IMR-90 (cell line): ENCODE data around the gene ZNF276. TPM values are rescaled to one million over a fixed set of nuclear protein-coding genes. Genes with fewer than 3 reads are reported as not detected.

Experiments
- ATAC-seq: fragments of 200-7000 bp; cut with Tn5 transposase; 2 replicates; pipeline ENCODE4 v1.9.1; 2020; ENCODE audit warnings: low read depth, mild to moderate bottlenecking, moderate library complexity
- BruUV-seq: library from RNA; stranded (reverse); fragments of 400-500 nt; replicated peaks from 2 replicates; lab custom pipeline; 2021; lab: Mats Ljungman, UMichigan
- CTCF ChIA-PET: fragments of 300-600 bp; formaldehyde crosslinking; extraction: SDS; loops from one replicate; lab custom pipeline; 2021; ENCODE audit warnings: antibody characterized with exemption; lab: Yijun Ruan, JAX
- POLR2A ChIA-PET: fragments of 300-600 bp; sonication (Branson Sonifier 250); formaldehyde crosslinking; loops from one replicate; lab custom pipeline; 2022; ENCODE audit warnings: antibody characterized with exemption; ENCODE audit not compliant: unreplicated experiment; lab: Charles Lee
- DNase-seq: peaks from one replicate; pipeline ENCODE4 v3.0.0; 2013
- H2AFZ ChIP-seq: replicated peaks from 2 replicates; pipeline ENCODE3; 2013; ENCODE audit warnings: low read length, mild to moderate bottlenecking; ENCODE audit not compliant: poor library complexity
- H2AK5ac ChIP-seq: 2 replicates; pipeline ENCODE4 v1.6.1; 2013; ENCODE audit warnings: low read depth, low read length, inconsistent platforms
- H2AK9ac ChIP-seq: replicated peaks from 2 replicates; pipeline ENCODE3; 2013; ENCODE audit warnings: mild to moderate bottlenecking, low read depth, low read length, moderate library complexity; ENCODE audit not compliant: poor library complexity
- H2BK120ac ChIP-seq: 2 replicates; pipeline ENCODE4 v1.6.1; 2013; ENCODE audit warnings: low read depth, low read length, inconsistent platforms
- H2BK15ac ChIP-seq: 3 replicates; pipeline ENCODE4 v1.6.1; 2013; ENCODE audit warnings: low read depth, low read length, inconsistent platforms
- H2BK20ac ChIP-seq: 2 replicates; pipeline ENCODE4 v1.6.1; 2013; ENCODE audit warnings: low read depth, mild to moderate bottlenecking, inconsistent platforms, low read length, moderate library complexity
- H2BK5ac ChIP-seq: 2 replicates; pipeline ENCODE4 v1.6.1; 2013; ENCODE audit warnings: mild to moderate bottlenecking, low read depth, low read length, inconsistent platforms; ENCODE audit not compliant: poor library complexity, severe bottlenecking
- H3K14ac ChIP-seq: replicated peaks from 2 replicates; pipeline ENCODE4 v1.6.1; 2013; ENCODE audit warnings: low read depth, low read length, inconsistent platforms
- H3K18ac ChIP-seq: 2 replicates; pipeline ENCODE4 v1.6.1; 2013; ENCODE audit warnings: low read depth, low read length, control low read depth
- H3K23ac ChIP-seq: 2 replicates; pipeline ENCODE4 v1.6.1; 2013; ENCODE audit warnings: low read depth, low read length, inconsistent platforms
- H3K27ac ChIP-seq: 2 replicates; pipeline ENCODE4 v1.5.1; 2013; ENCODE audit warnings: mild to moderate bottlenecking, control low read depth, low read length; ENCODE audit not compliant: insufficient read depth
- H3K27me3 ChIP-seq: 2 replicates; pipeline ENCODE4 v1.6.1; 2013; ENCODE audit warnings: low read length; ENCODE audit not compliant: control insufficient read depth, insufficient read depth
- H3K36me3 ChIP-seq: 2 replicates; pipeline ENCODE4 v1.6.1; 2013; ENCODE audit warnings: low read length, mixed read lengths; ENCODE audit not compliant: control insufficient read depth, insufficient read depth
- H3K4ac ChIP-seq: 2 replicates; pipeline ENCODE4 v1.6.1; 2013; ENCODE audit warnings: low read depth, low read length, inconsistent platforms
- H3K4me1 ChIP-seq: 2 replicates; pipeline ENCODE4 v1.6.1; 2013; ENCODE audit warnings: low read length, mixed read lengths; ENCODE audit not compliant: control insufficient read depth, insufficient read depth
- H3K4me2 ChIP-seq: 2 replicates; pipeline ENCODE4 v1.6.1; 2013; ENCODE audit warnings: low read depth, mild to moderate bottlenecking, control low read depth, low read length, moderate library complexity
- H3K4me3 ChIP-seq: 2 replicates; pipeline ENCODE4 v1.5.1; 2013; ENCODE audit warnings: low read depth, mild to moderate bottlenecking, control low read depth, low read length, moderate library complexity; ENCODE audit not compliant: insufficient read depth
- H3K56ac ChIP-seq: 2 replicates; pipeline ENCODE4 v1.6.1; 2013; ENCODE audit warnings: low read length, inconsistent platforms; ENCODE audit not compliant: insufficient read depth; ENCODE audit errors: extremely low read depth
- H3K79me1 ChIP-seq, 2 experiments: 2 replicates each; pipeline ENCODE4 v1.6.1; 2013; ENCODE audit warnings: low read length in 2 of 2, inconsistent platforms in 1 of 2, low read depth in 1 of 2
- H3K9ac ChIP-seq: 2 replicates; pipeline ENCODE4 v1.6.1; 2013; ENCODE audit warnings: low read depth, low read length, control low read depth
- H3K9me1 ChIP-seq: 2 replicates; pipeline ENCODE4 v1.6.1; 2013; ENCODE audit warnings: low read length, inconsistent platforms; ENCODE audit not compliant: insufficient read depth
- H3K9me3 ChIP-seq: 2 replicates; pipeline ENCODE4 v1.6.1; 2013; ENCODE audit warnings: low read length; ENCODE audit not compliant: control insufficient read depth, insufficient read depth
- H4K20me1 ChIP-seq: 2 replicates; pipeline ENCODE4 v1.6.1; 2013; ENCODE audit warnings: low read length, inconsistent platforms; ENCODE audit not compliant: insufficient read depth
- H4K5ac ChIP-seq: 2 replicates; pipeline ENCODE4 v1.6.1; 2013; ENCODE audit warnings: mild to moderate bottlenecking, low read depth, low read length, control low read depth
- H4K8ac ChIP-seq, 2 experiments: 2 replicates each; pipeline ENCODE4 v1.6.1; 2013; ENCODE audit warnings: low read depth in 2 of 2, low read length in 2 of 2, control low read depth in 1 of 2, inconsistent platforms in 1 of 2
- H4K91ac ChIP-seq: 2 replicates; pipeline ENCODE4 v1.6.1; 2013; ENCODE audit warnings: low read depth, low read length, inconsistent platforms; ENCODE audit not compliant: insufficient read depth
- CEBPB ChIP-seq: IDR thresholded peaks from 2 replicates; pipeline ENCODE4 v1.6.1; 2012; ENCODE audit warnings: low read depth, low read length, improper control_type of control experiment
- RFX5 ChIP-seq: IDR thresholded peaks from 2 replicates; pipeline ENCODE4 v1.8.0; 2012; ENCODE audit warnings: low read depth, mild to moderate bottlenecking, low read length, moderate library complexity
- WGBS, 2 experiments: methylation state at CpG; one replicate each; pipeline versions ENCODE4 v1.1.5 to v1.1.7; 2013; ENCODE audit warnings: missing lambda C conversion rate in 2 of 2; ENCODE audit not compliant: insufficient read length in 1 of 2; ENCODE audit errors: extremely low coverage in 2 of 2; 5-methylcytosine and 5-hydroxymethylcytosine counted together
- dilution Hi-C: fragments of 300-500 bp; cut with HindIII; formaldehyde crosslinking; loops from one replicate; pipeline ENCODE4 v1.14.3; 2018; ENCODE audit warnings: low sequenced_read_pairs; ENCODE audit not compliant: unreplicated experiment
- in situ Hi-C: fragments of 300-500 bp; cut with MboI; formaldehyde crosslinking; loops from 3 replicates; pipeline ENCODE4 v1.14.3; 2019; ENCODE audit warnings: low sequenced_read_pairs, inconsistent platforms, mixed read lengths
- intact Hi-C: fragments of 100-400 bp; cut with micrococcal nuclease; formaldehyde crosslinking; loops from 2 replicates; pipeline ENCODE4 v1.10.0; 2022
- polyA plus RNA-seq, 3 experiments: library from polyadenylated mRNA; depleted of rRNA; stranded (reverse); fragments of >200 nt; gene quantifications; 2 replicates each; pipeline ENCODE4 v1.2.3, GENCODE V29; 2012; ENCODE audit warnings: low replicate concordance in 1 of 3
- total RNA-seq: library from RNA; depleted of rRNA; stranded (reverse); fragments of >200 nt; gene quantifications from 2 replicates; pipeline ENCODE4 v1.2.3, GENCODE V29; 2012

The ZNF276 gene
- total and polyA plus RNA-seq, 2 of the 4 experiments (the other 2 are of a cell fraction) = 4.1 to 18.6 TPM

GRCh38 chr16:89764711-89765201 lies 43.4 kb downstream of the ZNF276 start:
- intact Hi-C loops = no loop called here
- Histone ChIP-seq H3K27ac (no peak overlapping the region), H4K20me1 (no peaks in the 10 kb centered on the region), H3K79me1 (peaks cover 0 to 3% of the 10 kb centered on the region in 2 experiments; a peak in 1 of 4 replicates), H4K5ac (no peak overlapping the region), H3K23ac (no peak overlapping the region), H3K4me2 (no peak overlapping the region), H3K36me3 (peaks cover 21% of the 10 kb centered on the region), H3K9me3 (no peaks in the 10 kb centered on the region), H3K14ac (no peak overlapping the region), H2BK120ac (no peak overlapping the region), H3K18ac (no peak overlapping the region), H2BK15ac (no peak overlapping the region), H3K4me3 (no peak overlapping the region), H3K9ac (no peak overlapping the region), H2BK5ac (no peak overlapping the region), H2BK20ac (no peak overlapping the region), H3K4me1 (no peaks in the 10 kb centered on the region), H2AK5ac (no peak overlapping the region), H4K8ac (no peak overlapping the region), H3K9me1 (no peaks in the 10 kb centered on the region), H3K27me3 (no peaks in the 10 kb centered on the region), H4K91ac (no peak overlapping the region), H3K4ac (no peak overlapping the region), H3K56ac (no peak overlapping the region), H2AK9ac (peak overlapping the region; percentile 42), H2AFZ (no peak overlapping the region)
- in situ Hi-C loops = no loop called here
- ChIA-PET POLR2A (no interaction called here), CTCF (no interaction called here)
- WGBS, 2 experiments = 85% methylated on average over 11 of the region's 18 CpGs; no CpG with 5 or more reads in 1 of the 2 experiments
- BruUV-seq = no TSS peak
- no peak for ATAC-seq
- peak; percentile 35; the same call in 1 of the 2 replicates for TF ChIP-seq CEBPB
- no peak for TF ChIP-seq RFX5
- dilution Hi-C loops = no loop called here
- DNase-seq = no peak
